Activated CD4-positive, alpha-beta T cell treated with anti-CD3 and anti-CD28 coated beads for 4 hours (primary cell): Measurements from ENCODE around the gene TNN.
"Not testable (repeated sequence)": the region's sequence is repeated elsewhere in the genome, so short reads cannot be mapped to it uniquely, and the experiment has no call there.

Experiments
- DNase-seq, 2 donors: peaks; one replicate each; pipeline ENCODE4 v3.0.0-alpha.2; 2020

The TNN gene

DNA sequence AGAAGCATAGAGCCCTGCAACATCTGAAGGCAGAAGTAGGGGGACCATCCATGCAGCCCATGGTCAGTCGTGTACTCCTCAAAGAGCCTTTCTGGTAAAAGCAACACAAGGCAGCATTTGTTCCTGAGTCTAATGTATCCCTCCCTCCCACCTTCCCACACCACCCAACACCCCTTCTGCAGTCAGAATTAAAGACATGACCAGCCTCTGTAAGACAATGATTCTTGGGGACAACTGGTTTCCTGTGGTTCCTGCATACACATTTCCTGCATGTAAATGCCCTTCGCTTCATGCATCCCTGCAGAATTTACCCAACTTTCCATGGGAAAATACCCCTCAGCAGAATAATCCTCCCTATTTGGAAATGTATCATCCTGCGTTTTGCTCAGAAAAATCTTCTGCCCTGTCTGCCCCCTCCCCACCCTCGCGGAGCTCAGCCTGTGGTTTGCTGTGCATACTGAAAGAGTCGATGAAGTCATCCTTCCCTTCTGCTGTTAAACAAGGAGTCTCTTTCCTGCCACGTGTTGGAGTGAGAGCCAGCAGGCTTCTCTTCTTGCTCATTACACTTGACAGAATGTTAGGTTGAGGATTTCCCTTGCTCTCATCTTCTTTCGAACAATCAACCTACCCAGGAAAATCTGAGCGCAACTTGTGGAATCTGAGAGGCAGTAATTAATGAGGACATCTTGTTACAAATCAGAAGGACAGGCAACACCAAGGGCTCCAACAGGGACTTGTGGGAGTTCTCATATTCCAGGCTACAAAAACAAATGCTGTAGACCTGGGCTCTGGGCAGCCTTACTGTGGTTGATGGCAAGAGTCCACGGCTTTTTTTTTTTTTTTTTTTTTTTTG lies 4.7 kb downstream of the TNN start:
- DNase-seq: no peak

DNA sequence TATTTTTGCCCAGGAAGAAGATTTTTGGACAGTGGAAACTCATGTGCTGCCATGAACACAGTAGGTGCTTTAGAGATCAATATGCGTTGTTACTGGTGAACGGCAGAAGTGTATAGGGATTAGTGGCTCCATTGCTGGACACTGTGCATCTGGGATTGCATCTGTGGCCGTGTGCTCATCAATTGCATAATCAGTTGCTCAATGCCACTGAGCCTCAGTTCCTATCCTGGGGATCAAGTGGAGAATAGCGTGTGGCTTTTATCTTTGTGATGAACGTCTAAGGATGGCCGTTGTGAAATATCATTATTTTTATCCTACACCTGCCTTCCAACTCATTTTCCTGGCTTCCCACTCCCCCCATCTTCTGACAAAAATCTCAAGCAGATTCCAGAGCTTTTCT lies 5.4 kb downstream of the TNN start:
- no peak for DNase-seq

- DNase-seq: no peak
Measured at GRCh38 chr1:175073633-175074032, 6.0 kb downstream of the TNN start.

DNA sequence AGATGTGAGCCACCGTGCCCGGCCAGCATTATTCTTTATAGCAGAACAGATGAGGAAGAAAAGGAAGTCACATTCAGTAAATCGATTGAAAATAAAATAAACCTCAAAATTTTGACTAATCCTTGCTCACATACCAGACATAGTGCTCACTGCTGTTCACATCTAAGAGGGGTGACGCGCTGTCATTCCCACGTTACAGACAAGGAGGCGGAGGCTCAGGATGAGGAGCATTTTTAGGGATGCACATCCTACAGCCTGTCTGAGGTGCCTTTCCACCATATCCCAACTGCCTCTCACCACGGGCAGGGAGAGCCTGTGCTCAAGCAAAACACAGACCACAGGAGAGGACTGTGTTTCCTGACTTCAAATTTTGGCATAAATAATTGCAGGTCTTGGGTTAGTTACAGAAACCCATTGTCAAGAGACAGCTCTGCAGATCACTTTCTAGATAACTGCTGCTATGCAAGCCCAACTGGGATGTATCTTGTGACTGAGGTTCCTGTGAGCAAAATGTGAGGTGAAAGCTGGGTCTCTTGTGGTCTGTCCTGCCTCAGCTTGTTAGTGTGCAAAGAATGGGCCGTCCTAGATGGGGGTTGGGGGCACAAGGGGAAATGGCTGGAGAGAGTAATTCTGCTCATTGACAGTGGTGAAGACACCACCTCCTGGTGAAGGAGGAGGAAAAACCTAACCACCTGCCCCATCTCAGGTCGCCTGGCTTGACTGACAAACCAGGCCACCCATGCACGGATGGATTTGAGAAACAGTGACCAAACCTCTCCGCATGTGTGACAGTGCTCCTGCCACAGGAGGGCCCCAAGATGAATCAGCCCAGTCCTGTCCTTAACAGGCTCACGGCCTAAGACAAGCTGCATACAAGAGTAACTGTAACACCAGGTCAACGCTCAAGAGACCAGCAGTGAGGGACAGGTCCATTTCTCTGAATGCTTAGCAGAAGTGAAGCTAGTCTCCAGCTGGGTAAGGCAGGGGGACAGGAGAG lies 8.2 kb downstream of the TNN start:
- no peak for DNase-seq

DNA sequence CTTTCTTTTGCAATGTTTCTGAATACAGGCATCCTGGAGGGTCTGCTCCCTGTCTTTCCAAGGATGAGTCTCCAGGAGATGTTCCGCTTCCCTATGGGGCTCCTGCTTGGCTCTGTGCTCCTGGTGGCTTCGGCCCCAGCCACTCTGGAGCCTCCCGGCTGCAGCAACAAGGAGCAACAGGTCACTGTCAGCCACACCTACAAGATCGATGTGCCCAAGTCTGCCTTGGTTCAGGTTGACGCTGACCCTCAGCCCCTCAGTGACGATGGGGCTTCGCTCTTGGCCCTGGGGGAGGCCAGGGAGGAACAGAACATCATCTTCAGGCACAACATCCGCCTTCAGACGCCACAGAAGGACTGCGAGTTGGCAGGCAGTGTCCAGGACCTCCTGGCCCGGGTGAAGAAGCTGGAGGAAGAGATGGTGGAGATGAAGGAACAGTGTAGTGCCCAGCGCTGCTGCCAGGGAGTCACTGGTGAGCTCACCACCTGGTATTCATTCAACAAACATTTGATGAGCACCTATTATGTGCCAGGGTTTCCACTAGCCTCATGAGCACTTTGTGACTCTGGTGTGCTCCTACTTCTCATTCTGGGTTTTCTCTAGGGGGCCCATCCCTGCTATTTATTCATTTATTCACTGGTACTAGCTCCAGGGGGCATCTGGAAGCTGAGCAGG lies 9.9 kb downstream of the TNN start:
- DNase-seq: no peak

GRCh38 chr1:175078629-175079028 lies 11.0 kb downstream of the TNN start:
- DNase-seq: no peak

DNA sequence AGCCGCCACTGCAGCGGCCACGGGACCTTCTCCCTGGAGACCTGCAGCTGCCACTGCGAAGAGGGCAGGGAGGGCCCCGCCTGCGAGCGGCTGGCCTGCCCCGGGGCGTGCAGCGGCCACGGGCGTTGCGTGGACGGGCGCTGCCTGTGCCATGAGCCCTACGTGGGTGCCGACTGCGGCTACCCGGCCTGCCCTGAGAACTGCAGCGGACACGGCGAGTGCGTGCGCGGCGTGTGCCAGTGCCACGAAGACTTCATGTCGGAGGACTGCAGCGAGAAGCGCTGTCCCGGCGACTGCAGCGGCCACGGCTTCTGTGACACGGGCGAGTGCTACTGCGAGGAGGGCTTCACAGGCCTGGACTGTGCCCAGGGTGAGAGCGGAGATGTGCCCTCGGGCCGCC lies 11.7 kb downstream of the TNN start:
- DNase-seq: no peak

DNA sequence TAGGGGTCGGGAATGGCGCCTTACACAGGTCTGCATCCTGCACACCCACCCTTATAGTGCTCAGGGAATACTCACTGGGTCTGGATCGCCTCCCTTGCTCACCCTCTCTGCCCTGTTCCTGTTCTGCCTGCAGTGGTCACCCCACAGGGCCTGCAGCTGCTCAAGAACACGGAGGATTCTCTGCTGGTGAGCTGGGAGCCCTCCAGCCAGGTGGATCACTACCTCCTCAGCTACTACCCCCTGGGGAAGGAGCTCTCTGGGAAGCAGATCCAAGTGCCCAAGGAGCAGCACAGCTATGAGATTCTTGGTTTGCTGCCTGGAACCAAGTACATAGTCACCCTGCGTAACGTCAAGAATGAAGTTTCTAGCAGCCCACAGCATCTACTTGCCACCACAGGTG lies 12.4 kb downstream of the TNN start:
- no peak for DNase-seq

DNA sequence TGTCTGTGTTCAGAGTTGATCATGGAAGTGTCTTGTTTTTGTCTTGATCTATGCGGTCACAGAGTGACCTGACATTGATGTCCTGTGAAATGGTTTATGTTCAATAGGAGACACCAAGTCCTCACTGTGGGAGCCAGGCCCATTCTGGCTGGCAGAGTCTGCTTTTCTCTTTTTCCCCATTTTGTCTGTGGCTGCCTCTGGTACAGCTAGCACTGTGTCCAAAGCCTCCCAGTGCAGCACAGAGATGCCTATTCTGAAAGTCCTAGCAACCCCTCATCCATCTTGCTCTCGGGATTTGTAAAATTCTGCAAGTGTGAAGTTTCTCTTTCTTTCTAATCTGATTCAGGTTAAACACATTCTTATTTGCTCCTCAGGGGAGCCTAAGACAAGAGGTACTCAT lies 14.3 kb downstream of the TNN start:
- DNase-seq: no peak

GRCh38 chr1:175088525-175088951 lies 20.9 kb downstream of the TNN start:
- DNase-seq: no peak

DNA sequence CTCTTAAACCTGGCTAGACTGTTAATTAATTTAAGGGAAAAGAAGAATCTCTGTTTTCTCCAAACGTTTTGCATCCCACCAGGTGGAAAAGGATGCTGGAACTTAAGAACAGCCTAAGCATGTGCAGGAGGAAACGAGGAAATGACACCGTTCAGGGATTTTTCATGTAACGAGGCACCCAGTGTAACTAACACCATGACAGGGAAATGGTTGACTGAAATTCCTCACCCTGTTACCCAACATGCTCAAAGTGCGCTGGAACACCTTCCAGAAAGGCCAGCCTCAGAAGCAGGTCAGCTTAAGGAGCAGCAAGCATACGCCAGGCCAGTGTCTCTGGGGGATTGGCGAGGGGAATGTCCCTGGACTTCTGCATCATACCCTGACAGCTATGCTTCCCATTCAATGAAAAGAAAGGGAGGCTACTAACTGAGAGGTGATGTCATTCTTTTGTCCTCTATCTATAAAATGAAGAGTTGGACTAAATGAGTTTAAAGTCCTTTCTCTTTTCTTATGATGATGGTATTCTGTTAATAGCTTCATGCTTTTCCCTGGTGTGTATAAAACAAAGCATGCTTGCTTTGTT lies 21.6 kb downstream of the TNN start:
- no peak for DNase-seq

DNA sequence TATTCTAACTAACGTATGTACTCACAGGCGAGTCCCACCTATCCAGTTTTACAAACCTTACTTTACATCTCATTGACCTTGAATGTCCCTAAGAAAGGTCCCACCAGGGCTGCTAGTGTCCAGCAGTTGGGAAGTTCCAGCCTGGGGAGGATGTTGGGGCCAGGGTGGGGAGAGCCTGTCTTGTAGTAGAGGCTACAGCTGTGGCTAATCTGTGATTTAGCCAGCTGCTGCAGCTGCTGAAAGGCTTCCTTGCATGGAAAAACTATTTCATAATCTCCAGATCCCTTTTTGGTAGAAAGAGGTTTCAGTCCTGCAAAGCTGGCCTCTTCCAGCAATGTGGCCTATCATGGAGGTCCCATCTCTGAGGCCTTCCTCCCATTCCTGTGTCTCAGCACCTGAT lies 23.1 kb downstream of the TNN start:
- DNase-seq: no peak

- no peak for DNase-seq
Measured at GRCh38 chr1:175094626-175095025, 27.0 kb downstream of the TNN start.

DNA sequence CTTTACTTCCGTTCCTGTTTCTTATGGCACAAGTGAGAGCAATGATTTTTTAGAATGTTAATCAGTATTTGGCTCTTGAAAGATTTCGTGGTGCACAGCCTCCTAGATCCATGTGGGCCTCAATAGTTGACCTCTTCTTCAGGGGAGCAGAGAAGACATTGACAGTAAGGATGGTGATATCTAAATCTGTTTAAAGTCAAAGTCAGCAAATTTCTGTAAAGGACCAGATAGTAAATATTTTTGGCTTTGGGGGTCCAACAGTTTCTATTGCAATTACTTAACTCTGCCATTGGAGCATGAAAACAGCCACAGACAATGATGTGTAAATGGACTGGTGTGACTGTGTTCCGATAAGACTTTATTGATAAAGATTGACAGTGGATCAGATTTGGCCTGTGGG lies 27.4 kb downstream of the TNN start:
- no peak for DNase-seq

- DNase-seq: no peak
Measured at GRCh38 chr1:175095978-175096607, 28.5 kb downstream of the TNN start.

- DNase-seq: no peak
Measured at GRCh38 chr1:175097361-175097760, 29.7 kb downstream of the TNN start.

GRCh38 chr1:175099916-175100315 lies 32.3 kb downstream of the TNN start:
- no peak for DNase-seq

DNA sequence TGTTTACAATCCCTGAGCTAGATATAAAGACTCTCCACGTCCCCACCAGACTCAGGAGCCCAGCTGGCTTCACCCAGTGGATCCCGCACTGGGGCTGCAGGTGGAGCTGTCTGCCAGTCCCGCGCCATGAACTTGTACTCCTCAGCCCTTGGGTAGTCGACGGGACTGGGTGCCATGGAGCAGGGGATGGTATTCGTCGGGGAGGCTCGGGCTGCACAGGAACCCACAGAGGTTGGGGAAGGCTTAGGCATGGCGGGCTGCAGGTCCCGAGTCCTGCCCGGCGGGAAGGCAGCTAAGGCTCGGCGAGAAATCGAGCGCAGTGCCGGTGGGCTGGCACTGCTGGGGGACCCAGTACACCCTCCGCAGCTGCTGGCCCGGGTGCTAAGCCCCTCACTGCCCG lies 34.5 kb downstream of the TNN start:
- not testable (repeated sequence) for DNase-seq

GRCh38 chr1:175106536-175106935 lies 38.9 kb downstream of the TNN start:
- not testable (repeated sequence) for DNase-seq

DNA sequence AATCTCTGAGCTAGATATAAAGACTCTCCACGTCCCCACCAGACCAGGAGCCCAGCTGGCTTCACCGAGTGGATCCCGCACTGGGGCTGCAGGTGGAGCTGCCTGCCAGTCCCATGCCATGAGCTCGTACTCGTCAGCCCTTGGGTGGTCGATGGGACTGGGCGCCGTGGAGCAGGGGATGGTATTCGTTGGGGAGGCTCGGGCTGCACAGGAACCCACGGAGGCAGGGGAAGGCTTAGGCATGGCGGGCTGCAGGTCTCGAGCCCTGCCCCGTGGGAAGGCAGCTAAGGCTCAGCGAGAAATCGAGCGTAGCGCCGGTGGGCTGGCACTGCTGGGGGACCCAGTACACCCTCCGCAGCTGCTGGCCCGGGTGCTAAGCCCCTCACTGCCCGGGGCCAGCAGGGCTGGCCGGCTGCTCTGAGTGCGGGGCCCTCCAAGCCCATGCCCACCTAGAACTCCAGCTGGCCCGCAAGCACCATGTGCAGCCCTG lies 40.7 kb downstream of the TNN start:
- DNase-seq: not testable (repeated sequence)

- no peak for DNase-seq
Measured at GRCh38 chr1:175114996-175115395, 47.4 kb downstream of the TNN start.

GRCh38 chr1:175116210-175116798 lies 48.7 kb downstream of the TNN start:
- no peak for DNase-seq
